Prostate gland (tissue), 2 donors: ENCODE measurements around the gene RBM47. TPM values are rescaled to one million over a fixed set of nuclear protein-coding genes. Genes with fewer than 3 reads are reported as not detected.

Experiments
- DNase-seq: peaks from one replicate; pipeline ENCODE4 v3.0.0-alpha.2; 2019; ENCODE audit warnings: low spot score
- H3K27ac ChIP-seq, 2 donors: fragments of 200-600 bp; sonication (generic); 2 replicates each; pipeline ENCODE4 v1.5.1; 2017 to 2019
- H3K27me3 ChIP-seq: fragments of 200-600 bp; sonication (generic); replicated peaks from 2 replicates; pipeline ENCODE4 v1.5.1; 2019; ENCODE audit not compliant: insufficient read depth
- H3K36me3 ChIP-seq, 2 donors: fragments of 200-600 bp; sonication (generic); 1 replicate in 1 of 2; 2 replicates in 1 of 2; pipeline versions ENCODE4 v1.5.1 to v1.8.1; 2017 to 2019
- H3K4me1 ChIP-seq: fragments of 200-600 bp; sonication (generic); replicated peaks from 2 replicates; pipeline ENCODE4 v1.5.1; 2019
- H3K4me3 ChIP-seq, 2 donors: fragments of 200-600 bp; sonication (generic); 2 replicates each; pipeline ENCODE4 v1.5.1; 2017 to 2019
- H3K9me3 ChIP-seq: fragments of 200-600 bp; sonication (generic); 2 replicates; pipeline ENCODE4 v1.5.1; 2017
- POLR2A ChIP-seq: fragments of 450-650 bp; IDR thresholded peaks from one replicate; pipeline ENCODE4 v1.6.1; 2016; ENCODE audit warnings: antibody characterized with exemption, mild to moderate bottlenecking
- POLR2AphosphoS5 ChIP-seq: sonication (generic); formaldehyde crosslinking; IDR thresholded peaks from one replicate; pipeline ENCODE4 v1.6.1; 2017; ENCODE audit warnings: antibody characterized with exemption
- WGBS: methylation state at CpG from one replicate; pipeline ENCODE4 v1.1.5; 2018; 5-methylcytosine and 5-hydroxymethylcytosine counted together
- intact Hi-C: fragments of 100-400 bp; cut with DNase I; formaldehyde crosslinking; loops from one replicate; pipeline ENCODE4 v1.14.2; 2022
- total RNA-seq, 2 donors: library from RNA; depleted of rRNA; stranded (reverse); fragments of >200 nt; gene quantifications; one replicate each; pipeline ENCODE4 v1.1.0, GENCODE V29; 2016
- TF ChIP-seq, protein P1 (sequence below), 4 experiments: fragments of 200-600 bp in 2 of 4; fragments of 450-650 bp in 2 of 4; sonication (generic) in 2 of 4; IDR thresholded peaks; 1 replicate in 3 of 4; 2 replicates in 1 of 4; pipeline ENCODE4 v1.5.1; 2016 to 2019; ENCODE audit warnings: antibody characterized with exemption in 4 of 4, mild to moderate bottlenecking in 2 of 4, moderate library complexity in 2 of 4

The RBM47 gene
- total RNA-seq, 2 donors from 2014 or later = 241 to 302 TPM

DNA sequence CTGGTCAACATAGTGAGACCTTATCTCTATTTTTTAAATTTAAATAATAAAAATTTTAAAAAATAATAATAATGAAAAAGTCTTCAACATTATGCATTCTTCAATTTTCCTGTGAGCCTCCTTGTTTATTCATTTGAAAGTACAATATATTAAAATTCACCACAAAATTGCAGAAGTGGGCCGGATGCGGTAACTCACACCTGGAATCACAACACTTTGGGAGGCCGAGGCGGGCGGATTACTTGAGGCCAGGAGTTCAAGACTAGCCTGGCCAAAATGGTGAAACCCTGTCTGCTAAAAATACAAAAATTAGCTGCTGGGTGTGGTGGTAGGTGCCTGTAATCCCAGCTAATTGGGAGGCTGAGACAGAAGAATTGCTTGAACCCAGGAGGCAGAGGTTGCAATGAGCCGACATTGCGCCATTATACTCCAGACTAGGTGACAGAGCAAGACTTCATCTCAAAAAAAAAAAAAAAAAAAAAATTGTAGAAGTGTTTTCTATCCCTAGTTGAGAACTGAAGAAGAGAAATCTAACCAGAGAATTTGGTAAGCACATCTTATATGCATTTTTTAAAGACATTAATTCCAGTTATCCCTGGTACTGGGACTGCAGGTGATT is 56.9 kb downstream of the RBM47 start:
- Histone ChIP-seq H3K9me3 (no peaks in the 10 kb centered on the region), H3K36me3 (no peaks in the 10 kb centered on the region), H3K27me3 (no peaks in the 10 kb centered on the region), H3K4me1 (no peaks in the 10 kb centered on the region), H3K27ac (no peak overlapping the region), H3K4me3 (no peak overlapping the region)
- 94% methylated on average over 7 of the region's 7 CpGs for WGBS
- intact Hi-C loops = no loop called here
- TF ChIP-seq, protein P1, sequence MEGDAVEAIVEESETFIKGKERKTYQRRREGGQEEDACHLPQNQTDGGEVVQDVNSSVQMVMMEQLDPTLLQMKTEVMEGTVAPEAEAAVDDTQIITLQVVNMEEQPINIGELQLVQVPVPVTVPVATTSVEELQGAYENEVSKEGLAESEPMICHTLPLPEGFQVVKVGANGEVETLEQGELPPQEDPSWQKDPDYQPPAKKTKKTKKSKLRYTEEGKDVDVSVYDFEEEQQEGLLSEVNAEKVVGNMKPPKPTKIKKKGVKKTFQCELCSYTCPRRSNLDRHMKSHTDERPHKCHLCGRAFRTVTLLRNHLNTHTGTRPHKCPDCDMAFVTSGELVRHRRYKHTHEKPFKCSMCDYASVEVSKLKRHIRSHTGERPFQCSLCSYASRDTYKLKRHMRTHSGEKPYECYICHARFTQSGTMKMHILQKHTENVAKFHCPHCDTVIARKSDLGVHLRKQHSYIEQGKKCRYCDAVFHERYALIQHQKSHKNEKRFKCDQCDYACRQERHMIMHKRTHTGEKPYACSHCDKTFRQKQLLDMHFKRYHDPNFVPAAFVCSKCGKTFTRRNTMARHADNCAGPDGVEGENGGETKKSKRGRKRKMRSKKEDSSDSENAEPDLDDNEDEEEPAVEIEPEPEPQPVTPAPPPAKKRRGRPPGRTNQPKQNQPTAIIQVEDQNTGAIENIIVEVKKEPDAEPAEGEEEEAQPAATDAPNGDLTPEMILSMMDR (IDR thresholded peaks at IDR 0.05) = no peak
- no peak for TF ChIP-seq POLR2AphosphoS5
- no peak for TF ChIP-seq POLR2A
- no peak for DNase-seq

DNA sequence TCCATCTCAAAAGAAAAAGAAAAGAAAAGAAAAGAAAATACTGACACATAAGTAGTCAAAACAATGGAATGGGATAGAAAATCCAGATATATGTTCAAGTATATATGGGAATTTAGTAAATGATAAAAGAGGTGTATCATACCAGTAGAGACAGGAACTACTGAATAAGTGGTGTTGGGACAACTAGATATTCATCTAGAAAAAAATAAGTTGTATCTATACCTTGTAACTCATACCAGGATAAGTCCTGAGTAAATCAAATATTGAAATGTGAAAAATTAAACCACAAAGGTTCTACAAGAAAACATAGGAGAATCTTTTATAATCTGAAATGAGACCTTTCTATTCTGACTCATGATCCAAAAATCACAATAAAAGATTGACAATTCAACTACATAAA is 58.5 kb downstream of the RBM47 start:
- no peaks in the 10 kb centered on the region for H3K27me3 ChIP-seq
- no peak for DNase-seq
- H3K27ac ChIP-seq = no peak overlapping the region
- no peak overlapping the region for H3K4me3 ChIP-seq
- intact Hi-C loops = no loop called here
- H3K9me3 ChIP-seq = no peaks in the 10 kb centered on the region
- TF ChIP-seq, protein P1 (IDR thresholded peaks at IDR 0.05) = no peak
- TF ChIP-seq POLR2AphosphoS5 (no peak), POLR2A (no peak)
- H3K36me3 ChIP-seq = no peaks in the 10 kb centered on the region
- H3K4me1 ChIP-seq = no peaks in the 10 kb centered on the region

DNA sequence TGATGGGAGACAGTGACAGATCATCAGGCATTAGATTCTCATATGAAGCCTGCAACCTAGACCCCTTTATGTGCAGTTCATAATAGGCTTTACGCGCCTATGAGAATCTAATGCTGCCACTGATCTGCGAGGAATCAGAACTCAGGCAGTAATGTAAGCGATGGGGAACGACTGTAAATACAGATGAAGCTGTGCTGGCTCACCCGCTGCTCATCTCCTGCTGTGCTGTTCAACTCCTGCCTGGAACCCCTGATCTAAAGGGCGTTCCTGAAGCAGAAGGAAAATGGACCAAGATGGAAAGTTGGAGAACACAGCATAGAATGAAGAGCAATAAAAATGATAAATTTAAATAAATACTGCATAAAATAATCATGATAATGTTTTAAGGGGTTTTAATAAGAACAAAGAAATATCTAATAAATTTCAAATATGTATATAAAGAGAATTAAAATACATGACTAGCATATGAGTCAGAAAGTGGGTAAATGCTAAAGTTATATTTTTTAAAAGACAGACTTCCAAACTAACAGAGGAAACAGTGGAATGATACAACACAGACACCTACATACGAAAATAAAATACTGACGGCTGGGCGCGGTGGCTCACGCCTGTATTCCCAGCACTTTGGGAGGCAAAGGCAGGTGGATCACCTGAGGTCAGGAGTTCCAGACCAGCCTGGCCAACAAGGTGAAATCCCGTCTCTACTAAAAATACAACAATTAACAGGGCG is 59.2 kb downstream of the RBM47 start:
- no peaks in the 10 kb centered on the region for H3K9me3 ChIP-seq
- no peak overlapping the region for H3K27ac ChIP-seq
- H3K4me3 ChIP-seq = no peak overlapping the region
- H3K4me1 ChIP-seq = no peaks in the 10 kb centered on the region
- H3K27me3 ChIP-seq = no peaks in the 10 kb centered on the region
- TF ChIP-seq, protein P1 (IDR thresholded peaks at IDR 0.05) = no peak
- TF ChIP-seq POLR2A = no peak
- TF ChIP-seq POLR2AphosphoS5 = no peak
- 90% methylated on average over 14 of the region's 14 CpGs for WGBS
- intact Hi-C loops = no loop called here
- no peak for DNase-seq
- H3K36me3 ChIP-seq = no peaks in the 10 kb centered on the region

DNA sequence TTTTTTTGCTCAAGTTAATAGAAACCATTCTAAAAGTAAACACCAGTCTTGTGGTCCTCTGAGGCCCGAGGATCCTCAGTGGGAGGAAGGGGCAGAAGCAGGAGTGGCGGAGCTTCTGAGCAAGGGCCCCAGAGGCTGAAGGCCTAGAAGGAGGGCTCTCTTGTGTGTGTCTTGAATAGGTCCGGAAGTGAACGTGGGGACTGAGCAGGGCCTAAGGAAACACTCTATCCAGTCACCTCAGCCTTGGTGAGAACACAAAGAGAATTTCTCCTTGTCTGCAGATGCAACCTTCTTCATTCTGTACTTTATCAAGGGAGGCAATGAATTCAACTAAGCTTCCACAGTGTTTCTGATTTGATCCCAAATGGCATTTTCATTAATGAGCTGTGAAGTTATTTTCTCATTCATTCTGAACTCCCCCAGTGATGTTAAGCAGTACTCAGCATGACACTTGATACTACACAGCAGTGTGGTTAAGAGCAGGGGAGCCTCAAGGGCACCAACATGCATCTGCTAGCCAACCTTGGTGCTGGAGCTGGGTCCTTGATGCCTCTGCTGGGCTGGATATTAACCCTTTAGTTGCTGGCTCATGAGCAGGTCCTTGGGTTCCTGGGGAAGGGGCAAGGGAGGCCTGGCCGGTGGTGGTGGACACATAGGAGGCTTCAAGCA is 64.7 kb downstream of the RBM47 start:
- no peak overlapping the region for H3K4me3 ChIP-seq
- 68% methylated on average over 5 of the region's 5 CpGs for WGBS
- H3K9me3 ChIP-seq = no peaks in the 10 kb centered on the region
- TF ChIP-seq, protein P1 (IDR thresholded peaks at IDR 0.05) = no peak
- no peak for TF ChIP-seq POLR2A
- TF ChIP-seq POLR2AphosphoS5 = no peak
- H3K27me3 ChIP-seq = no peaks in the 10 kb centered on the region
- peaks cover 9% of the 10 kb centered on the region for H3K4me1 ChIP-seq
- intact Hi-C loops = no loop called here
- H3K36me3 ChIP-seq = no peaks in the 10 kb centered on the region
- DNase-seq = no peak
- H3K27ac ChIP-seq = peak overlapping the region in 1 of 2 donors; percentile 0
